K562 (cell line): ENCODE data around the gene CCSER1. TPM values are rescaled to one million over a fixed set of nuclear protein-coding genes. Genes with fewer than 3 reads are reported as not detected.

Experiments used
- CTBP1 ChIP-seq: fragments of 450-650 bp; IDR thresholded peaks from 2 replicates; pipeline ENCODE4 v1.6.1; 2016; ENCODE audit warnings: borderline replicate concordance
- HOXB6 ChIP-seq: fragments of 250-450 bp; sonication (Bioruptor Pico); IDR thresholded peaks from 2 replicates; pipeline ENCODE4 v1.5.1; 2022; ENCODE audit warnings: mild to moderate bottlenecking, borderline replicate concordance
- NR2C1 ChIP-seq, 2 experiments: fragments of 450-650 bp; IDR thresholded peaks; 2 replicates each; pipeline ENCODE4 v1.6.1; 2017; ENCODE audit warnings: mild to moderate bottlenecking in 2 of 2, antibody characterized with exemption in 1 of 2, inconsistent platforms in 1 of 2, missing compliant biosample characterization in 1 of 2, missing genetic modification characterization in 1 of 2
- NR2C2 ChIP-seq, 2 experiments: fragments of 200-800 bp in 1 of 2; sonication (Bioruptor generic) in 1 of 2; sonication (generic) in 1 of 2; formaldehyde crosslinking in 1 of 2; IDR thresholded peaks; 2 replicates each; pipeline versions ENCODE4 v1.6.1 to v1.8.0; 2016 to 2022; ENCODE audit warnings: mild to moderate bottlenecking in 1 of 2, missing compliant biosample characterization in 1 of 2, missing genetic modification characterization in 1 of 2, missing genetic modification reagents in 1 of 2
- NR3C1 ChIP-seq: sonication (generic); formaldehyde crosslinking; IDR thresholded peaks from 2 replicates; pipeline ENCODE4 v1.8.1; 2022; ENCODE audit warnings: missing genetic modification reagents
- SRSF1 ChIP-seq: fragments of 200-400 bp; formaldehyde crosslinking; IDR thresholded peaks from 2 replicates; pipeline ENCODE4 v1.6.1; 2017; ENCODE audit warnings: mild to moderate bottlenecking, low read depth, low read length, moderate library complexity
- XRCC5 ChIP-seq: fragments of 200-400 bp; formaldehyde crosslinking; IDR thresholded peaks from 2 replicates; pipeline ENCODE4 v1.6.1; 2017; ENCODE audit warnings: low read depth, mild to moderate bottlenecking, low read length
- polyA plus RNA-seq, 8 experiments: library from polyadenylated mRNA; depleted of rRNA in 4 of 8; stranded (reverse) in 5 of 8; unstranded in 3 of 8; fragments of >200 nt; fragmentation: Nextera tagmentation in 2 of 8; fragmentation: Illumina TruSeq in 1 of 8; extraction: Ambion mirVana in 2 of 8; extraction: Trizol in 1 of 8; gene quantifications; 2 replicates each; pipeline versions ENCODE4 v1.2.1 to v1.2.3, GENCODE V29; 2011 to 2014; ENCODE audit warnings: inconsistent platforms in 1 of 8, missing spikeins in 1 of 8
- total RNA-seq, 7 experiments: library from RNA; depleted of rRNA in 6 of 7; stranded (reverse); fragments of >200 nt in 6 of 7; fragmentation: Illumina TruSeq in 2 of 7; extraction: Trizol in 2 of 7; gene quantifications; 2 replicates each; pipeline versions ENCODE4 v1.2.1 to v1.2.3, GENCODE V29; 2011 to 2021; ENCODE audit warnings: low replicate concordance in 1 of 7
- TF ChIP-seq, protein P1 (sequence below): sonication (generic); formaldehyde crosslinking; IDR thresholded peaks from 2 replicates; pipeline ENCODE4 v1.8.1; 2023; ENCODE audit warnings: missing genetic modification reagents, mild to moderate bottlenecking, borderline replicate concordance
- TF ChIP-seq, protein P2 (sequence below), 2 experiments: fragments of 450-650 bp in 1 of 2; IDR thresholded peaks; 2 replicates each; pipeline ENCODE4 v1.6.1; 2011 to 2017; ENCODE audit warnings: low read depth in 2 of 2, antibody characterized with exemption in 1 of 2, borderline replicate concordance in 1 of 2, low read length in 1 of 2, mild to moderate bottlenecking in 1 of 2, mixed read lengths in 1 of 2; ENCODE audit not compliant: control insufficient read depth in 1 of 2
- TF ChIP-seq, protein P3 (sequence below): sonication (generic); formaldehyde crosslinking; IDR thresholded peaks from 2 replicates; pipeline ENCODE4 v1.8.1; 2023; ENCODE audit warnings: mild to moderate bottlenecking, missing genetic modification reagents

The CCSER1 gene
- total and polyA plus RNA-seq, 9 of the 15 experiments (the other 6 are each of a cell fraction or from before 2014, with no cell fraction given): not detected

DNA sequence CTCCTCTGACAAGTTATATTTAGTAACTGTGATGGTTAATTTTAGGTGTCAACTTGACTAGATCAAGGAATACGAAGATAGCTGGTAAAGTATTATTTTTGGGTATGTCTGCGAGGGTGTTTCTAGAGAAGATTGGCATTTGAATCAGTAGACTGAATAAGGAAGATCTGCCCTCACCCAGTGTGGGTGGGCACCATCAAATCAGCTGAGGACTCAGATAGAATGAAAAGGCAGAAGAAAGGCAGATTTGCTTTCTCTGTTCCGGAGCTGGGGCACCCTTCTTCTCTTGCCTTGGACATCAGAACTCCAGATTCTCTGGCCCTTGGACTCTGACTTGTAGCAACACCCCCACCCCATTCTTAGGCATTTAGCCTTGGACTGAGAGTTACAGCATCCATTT is 981.6 kb downstream of the CCSER1 start (continued):
- TF ChIP-seq, protein P1, sequence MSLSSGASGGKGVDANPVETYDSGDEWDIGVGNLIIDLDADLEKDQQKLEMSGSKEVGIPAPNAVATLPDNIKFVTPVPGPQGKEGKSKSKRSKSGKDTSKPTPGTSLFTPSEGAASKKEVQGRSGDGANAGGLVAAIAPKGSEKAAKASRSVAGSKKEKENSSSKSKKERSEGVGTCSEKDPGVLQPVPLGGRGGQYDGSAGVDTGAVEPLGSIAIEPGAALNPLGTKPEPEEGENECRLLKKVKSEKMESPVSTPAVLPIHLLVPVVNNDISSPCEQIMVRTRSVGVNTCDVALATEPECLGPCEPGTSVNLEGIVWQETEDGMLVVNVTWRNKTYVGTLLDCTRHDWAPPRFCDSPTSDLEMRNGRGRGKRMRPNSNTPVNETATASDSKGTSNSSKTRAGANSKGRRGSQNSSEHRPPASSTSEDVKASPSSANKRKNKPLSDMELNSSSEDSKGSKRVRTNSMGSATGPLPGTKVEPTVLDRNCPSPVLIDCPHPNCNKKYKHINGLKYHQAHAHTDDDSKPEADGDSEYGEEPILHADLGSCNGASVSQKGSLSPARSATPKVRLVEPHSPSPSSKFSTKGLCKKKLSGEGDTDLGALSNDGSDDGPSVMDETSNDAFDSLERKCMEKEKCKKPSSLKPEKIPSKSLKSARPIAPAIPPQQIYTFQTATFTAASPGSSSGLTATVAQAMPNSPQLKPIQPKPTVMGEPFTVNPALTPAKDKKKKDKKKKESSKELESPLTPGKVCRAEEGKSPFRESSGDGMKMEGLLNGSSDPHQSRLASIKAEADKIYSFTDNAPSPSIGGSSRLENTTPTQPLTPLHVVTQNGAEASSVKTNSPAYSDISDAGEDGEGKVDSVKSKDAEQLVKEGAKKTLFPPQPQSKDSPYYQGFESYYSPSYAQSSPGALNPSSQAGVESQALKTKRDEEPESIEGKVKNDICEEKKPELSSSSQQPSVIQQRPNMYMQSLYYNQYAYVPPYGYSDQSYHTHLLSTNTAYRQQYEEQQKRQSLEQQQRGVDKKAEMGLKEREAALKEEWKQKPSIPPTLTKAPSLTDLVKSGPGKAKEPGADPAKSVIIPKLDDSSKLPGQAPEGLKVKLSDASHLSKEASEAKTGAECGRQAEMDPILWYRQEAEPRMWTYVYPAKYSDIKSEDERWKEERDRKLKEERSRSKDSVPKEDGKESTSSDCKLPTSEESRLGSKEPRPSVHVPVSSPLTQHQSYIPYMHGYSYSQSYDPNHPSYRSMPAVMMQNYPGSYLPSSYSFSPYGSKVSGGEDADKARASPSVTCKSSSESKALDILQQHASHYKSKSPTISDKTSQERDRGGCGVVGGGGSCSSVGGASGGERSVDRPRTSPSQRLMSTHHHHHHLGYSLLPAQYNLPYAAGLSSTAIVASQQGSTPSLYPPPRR (CRISPR knock-in tag): no peak
- TF ChIP-seq, protein P2, sequence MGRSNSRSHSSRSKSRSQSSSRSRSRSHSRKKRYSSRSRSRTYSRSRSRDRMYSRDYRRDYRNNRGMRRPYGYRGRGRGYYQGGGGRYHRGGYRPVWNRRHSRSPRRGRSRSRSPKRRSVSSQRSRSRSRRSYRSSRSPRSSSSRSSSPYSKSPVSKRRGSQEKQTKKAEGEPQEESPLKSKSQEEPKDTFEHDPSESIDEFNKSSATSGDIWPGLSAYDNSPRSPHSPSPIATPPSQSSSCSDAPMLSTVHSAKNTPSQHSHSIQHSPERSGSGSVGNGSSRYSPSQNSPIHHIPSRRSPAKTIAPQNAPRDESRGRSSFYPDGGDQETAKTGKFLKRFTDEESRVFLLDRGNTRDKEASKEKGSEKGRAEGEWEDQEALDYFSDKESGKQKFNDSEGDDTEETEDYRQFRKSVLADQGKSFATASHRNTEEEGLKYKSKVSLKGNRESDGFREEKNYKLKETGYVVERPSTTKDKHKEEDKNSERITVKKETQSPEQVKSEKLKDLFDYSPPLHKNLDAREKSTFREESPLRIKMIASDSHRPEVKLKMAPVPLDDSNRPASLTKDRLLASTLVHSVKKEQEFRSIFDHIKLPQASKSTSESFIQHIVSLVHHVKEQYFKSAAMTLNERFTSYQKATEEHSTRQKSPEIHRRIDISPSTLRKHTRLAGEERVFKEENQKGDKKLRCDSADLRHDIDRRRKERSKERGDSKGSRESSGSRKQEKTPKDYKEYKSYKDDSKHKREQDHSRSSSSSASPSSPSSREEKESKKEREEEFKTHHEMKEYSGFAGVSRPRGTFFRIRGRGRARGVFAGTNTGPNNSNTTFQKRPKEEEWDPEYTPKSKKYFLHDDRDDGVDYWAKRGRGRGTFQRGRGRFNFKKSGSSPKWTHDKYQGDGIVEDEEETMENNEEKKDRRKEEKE (IDR thresholded peaks at IDR 0.05; ENCODE audit: borderline replicate concordance in 1 of 2, control insufficient read depth in 1 of 2, low read depth in 2 of 2, low read length in 1 of 2): no peak
- TF ChIP-seq CTBP1: no peak
- TF ChIP-seq NR2C1 (IDR thresholded peaks at IDR 0.05): no peak
- TF ChIP-seq NR2C1 (tag; IDR thresholded peaks at IDR 0.05): no peak
- TF ChIP-seq NR3C1 (CRISPR knock-in tag): no peak
- TF ChIP-seq, protein P3, sequence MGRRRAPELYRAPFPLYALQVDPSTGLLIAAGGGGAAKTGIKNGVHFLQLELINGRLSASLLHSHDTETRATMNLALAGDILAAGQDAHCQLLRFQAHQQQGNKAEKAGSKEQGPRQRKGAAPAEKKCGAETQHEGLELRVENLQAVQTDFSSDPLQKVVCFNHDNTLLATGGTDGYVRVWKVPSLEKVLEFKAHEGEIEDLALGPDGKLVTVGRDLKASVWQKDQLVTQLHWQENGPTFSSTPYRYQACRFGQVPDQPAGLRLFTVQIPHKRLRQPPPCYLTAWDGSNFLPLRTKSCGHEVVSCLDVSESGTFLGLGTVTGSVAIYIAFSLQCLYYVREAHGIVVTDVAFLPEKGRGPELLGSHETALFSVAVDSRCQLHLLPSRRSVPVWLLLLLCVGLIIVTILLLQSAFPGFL (CRISPR knock-in tag): no peak
- no peak for TF ChIP-seq SRSF1
- TF ChIP-seq NR2C2 (CRISPR knock-in tag; IDR thresholded peaks at IDR 0.05): no peak
- TF ChIP-seq NR2C2 (tag; IDR thresholded peaks at IDR 0.05): no peak
- no peak for TF ChIP-seq HOXB6 (CRISPR knock-in tag)
- no peak for TF ChIP-seq XRCC5
- TF ChIP-seq, all 486 proteins: peak for 0
